ENCODE results near the gene ZNF280C.

GRCh38 chrX:130301977-130302376 lies 33.3 kb upstream of the ZNF280C start:
- TF ChIP-seq CTCF (IDR thresholded peaks at IDR 0.05; ENCODE audit: low read depth, low read length, missing input control) (no peak), GABPA (IDR thresholded peaks at IDR 0.05 in 1 of 2, conservative IDR thresholded peaks at IDR 0.05 in 1 of 2) (no peak), EGR1 (IDR thresholded peaks at IDR 0.05; ENCODE audit: low read depth in 2 of 2) (no peak), REST (IDR thresholded peaks at IDR 0.05) (no peak)

Data from liver (tissue), 3 donors.